Nephron (organoid): Measurements from ENCODE around the gene FAM229A.

Experiments
- H3K27ac Mint-ChIP-seq, 3 experiments: 2 replicates each; pipeline ENCODE4 v1.8.0; 2020; ENCODE audit warnings: mixed read lengths in 3 of 3, mild to moderate bottlenecking in 2 of 3, moderate library complexity in 1 of 3
- H3K27me3 Mint-ChIP-seq: 2 replicates; pipeline ENCODE4 v1.8.0; 2021; ENCODE audit warnings: low read depth, mild to moderate bottlenecking, moderate library complexity, mixed read lengths
- H3K36me3 Mint-ChIP-seq: 2 replicates; pipeline ENCODE4 v1.8.0; 2020; ENCODE audit warnings: low read depth, mixed read lengths
- H3K4me1 Mint-ChIP-seq: 2 replicates; pipeline ENCODE4 v1.8.0; 2020; ENCODE audit warnings: mixed read lengths
- H3K4me3 Mint-ChIP-seq, 3 experiments: 2 replicates each; pipeline ENCODE4 v1.8.0; 2020; ENCODE audit warnings: mild to moderate bottlenecking in 3 of 3, mixed read lengths in 3 of 3, moderate library complexity in 2 of 3
- H3K9me3 Mint-ChIP-seq: 2 replicates; pipeline ENCODE4 v1.8.0; 2020; ENCODE audit warnings: mixed read lengths
- TF ChIP-seq, protein P1 (sequence below), 3 experiments: fragments of 200-600 bp; sonication (generic); IDR thresholded peaks; one replicate each; pipeline ENCODE4 v1.5.0; 2021; ENCODE audit warnings: antibody characterized with exemption in 3 of 3; ENCODE audit not compliant: unreplicated experiment in 3 of 3

Gene FAM229A

DNA sequence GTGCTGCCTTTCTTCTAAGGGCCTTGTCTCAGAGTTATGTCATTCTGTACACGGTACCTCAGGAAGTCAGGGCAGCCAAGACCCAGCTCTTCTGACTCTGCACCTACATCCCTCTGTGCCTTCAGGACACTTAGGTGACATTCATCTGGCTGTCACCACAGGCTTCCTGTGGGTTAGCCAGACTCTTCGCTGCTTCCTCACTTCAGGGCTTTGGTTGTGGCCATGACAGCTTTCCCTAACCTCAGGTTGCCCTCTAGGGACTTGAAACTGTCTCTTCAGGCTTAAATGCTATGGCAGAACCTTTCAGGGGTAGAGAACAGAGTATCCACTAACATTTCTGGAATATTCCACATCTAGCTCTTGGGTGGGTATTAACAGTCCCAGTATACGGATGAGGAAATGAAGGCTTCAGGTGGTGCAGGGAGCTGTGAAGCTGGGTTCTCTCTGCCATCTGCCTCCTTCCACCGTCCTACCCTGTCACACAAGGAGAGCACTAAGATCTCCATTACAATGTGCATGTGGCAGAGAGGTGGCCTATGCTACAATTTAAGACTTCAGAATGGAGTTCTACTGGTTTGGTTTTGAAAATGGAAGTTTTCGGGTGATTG, 10.0 kb upstream of the FAM229A start:
- Mint-ChIP-seq H3K4me1 (no peaks in the 10 kb centered on the region), H3K27ac (no peak overlapping the region), H3K27me3 (no peaks in the 10 kb centered on the region), H3K36me3 (peaks cover 57% of the 10 kb centered on the region), H3K4me3 (no peak overlapping the region), H3K9me3 (no peaks in the 10 kb centered on the region)
- TF ChIP-seq, protein P1, sequence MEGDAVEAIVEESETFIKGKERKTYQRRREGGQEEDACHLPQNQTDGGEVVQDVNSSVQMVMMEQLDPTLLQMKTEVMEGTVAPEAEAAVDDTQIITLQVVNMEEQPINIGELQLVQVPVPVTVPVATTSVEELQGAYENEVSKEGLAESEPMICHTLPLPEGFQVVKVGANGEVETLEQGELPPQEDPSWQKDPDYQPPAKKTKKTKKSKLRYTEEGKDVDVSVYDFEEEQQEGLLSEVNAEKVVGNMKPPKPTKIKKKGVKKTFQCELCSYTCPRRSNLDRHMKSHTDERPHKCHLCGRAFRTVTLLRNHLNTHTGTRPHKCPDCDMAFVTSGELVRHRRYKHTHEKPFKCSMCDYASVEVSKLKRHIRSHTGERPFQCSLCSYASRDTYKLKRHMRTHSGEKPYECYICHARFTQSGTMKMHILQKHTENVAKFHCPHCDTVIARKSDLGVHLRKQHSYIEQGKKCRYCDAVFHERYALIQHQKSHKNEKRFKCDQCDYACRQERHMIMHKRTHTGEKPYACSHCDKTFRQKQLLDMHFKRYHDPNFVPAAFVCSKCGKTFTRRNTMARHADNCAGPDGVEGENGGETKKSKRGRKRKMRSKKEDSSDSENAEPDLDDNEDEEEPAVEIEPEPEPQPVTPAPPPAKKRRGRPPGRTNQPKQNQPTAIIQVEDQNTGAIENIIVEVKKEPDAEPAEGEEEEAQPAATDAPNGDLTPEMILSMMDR (IDR thresholded peaks at IDR 0.05; ENCODE audit: unreplicated experiment in 3 of 3), result no peak

DNA sequence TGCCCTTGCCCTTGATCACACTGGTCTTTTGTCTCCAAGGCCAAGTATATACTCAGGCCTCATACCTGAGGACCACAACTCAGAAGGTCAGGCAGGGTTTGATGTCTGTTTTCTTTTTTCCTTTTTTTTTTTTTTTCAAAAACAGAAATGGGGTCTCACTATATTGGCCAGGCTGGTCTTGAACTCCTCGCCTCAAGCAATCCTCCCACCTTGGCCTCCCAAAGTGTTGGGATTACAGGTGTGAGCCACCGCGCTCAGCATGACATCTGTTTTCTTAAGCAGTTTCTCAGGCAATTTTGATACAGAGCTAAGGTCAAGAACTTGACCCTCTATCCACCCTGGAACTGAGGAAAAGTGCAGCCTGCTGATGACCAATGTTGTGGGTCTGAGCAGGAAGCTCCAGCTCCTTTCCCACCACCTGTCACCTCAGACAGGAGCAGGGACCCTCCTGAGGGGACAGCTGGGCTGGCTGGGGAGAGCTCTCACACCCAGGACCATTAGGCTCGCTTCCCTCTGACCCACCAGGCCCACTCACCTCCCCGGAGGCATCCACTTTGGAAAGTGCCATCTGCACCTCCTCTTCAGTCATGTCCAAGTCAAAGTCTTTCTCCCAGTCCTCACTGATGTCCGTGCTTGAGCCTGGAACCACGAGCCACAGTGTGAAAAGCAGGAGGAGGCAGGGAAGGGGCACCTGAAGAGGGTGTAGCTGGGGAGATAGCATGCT, 5.8 kb upstream of the FAM229A start:
- Mint-ChIP-seq H3K4me1 (no peaks in the 10 kb centered on the region), H3K36me3 (peaks cover 66% of the 10 kb centered on the region), H3K4me3 (no peak overlapping the region), H3K27ac (no peak overlapping the region), H3K27me3 (no peaks in the 10 kb centered on the region), H3K9me3 (no peaks in the 10 kb centered on the region)
- TF ChIP-seq, protein P1 (IDR thresholded peaks at IDR 0.05; ENCODE audit: unreplicated experiment in 3 of 3), result no peak

DNA sequence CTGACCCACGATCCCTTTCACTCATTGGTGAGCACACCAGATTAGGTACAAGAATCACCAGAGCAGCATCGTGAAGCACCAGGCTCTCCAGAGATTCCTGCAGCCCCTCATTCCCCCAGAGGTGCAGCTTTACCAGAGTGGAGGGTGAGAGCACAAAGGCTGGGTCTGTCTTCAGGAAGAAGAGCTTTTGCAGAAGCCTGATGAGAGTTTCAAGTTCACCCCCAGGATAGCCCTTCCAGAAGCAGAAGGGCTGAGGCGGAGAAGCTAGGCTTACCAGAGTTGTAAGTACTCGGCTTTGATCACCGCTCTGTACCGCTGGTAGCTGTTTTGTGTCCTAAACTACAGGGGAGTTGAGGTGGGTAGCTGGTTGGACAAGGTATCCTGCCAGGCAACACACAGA, 3.2 kb upstream of the FAM229A start:
- Mint-ChIP-seq H3K36me3 (peaks cover 60% of the 10 kb centered on the region), H3K27me3 (peaks cover 5% of the 10 kb centered on the region), H3K4me3 (no peak overlapping the region), H3K9me3 (no peaks in the 10 kb centered on the region), H3K4me1 (peaks cover 12% of the 10 kb centered on the region), H3K27ac (peak overlapping the region in 1 of 3 experiments; percentile 8)
- TF ChIP-seq, protein P1 (IDR thresholded peaks at IDR 0.05; ENCODE audit: unreplicated experiment in 3 of 3), result no peak

DNA sequence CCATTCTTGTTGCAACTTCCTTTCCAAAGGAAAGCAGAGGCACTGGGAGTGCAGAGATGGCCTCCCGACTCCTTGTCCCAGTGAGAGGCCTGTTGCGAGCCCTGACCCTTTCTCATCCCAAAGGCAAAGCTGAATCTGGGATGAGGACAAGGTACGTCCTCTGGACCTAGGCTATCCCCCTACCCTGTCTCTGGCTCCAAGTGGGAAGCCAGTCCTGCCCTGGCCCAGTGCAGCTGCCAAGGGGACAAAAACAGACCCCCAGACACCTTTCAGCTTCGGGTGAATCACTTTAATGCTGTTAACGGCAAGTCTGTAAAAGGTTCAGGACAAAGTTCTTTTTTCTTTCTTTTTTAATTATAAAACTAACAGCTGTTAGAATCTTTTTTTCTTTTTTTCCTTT, 2.6 kb upstream of the FAM229A start:
- Mint-ChIP-seq H3K27ac (no peak overlapping the region), H3K4me1 (peaks cover 13% of the 10 kb centered on the region), H3K4me3 (no peak overlapping the region), H3K27me3 (peaks cover 5% of the 10 kb centered on the region), H3K9me3 (no peaks in the 10 kb centered on the region), H3K36me3 (peaks cover 60% of the 10 kb centered on the region)
- TF ChIP-seq, protein P1 (IDR thresholded peaks at IDR 0.05; ENCODE audit: unreplicated experiment in 3 of 3), result no peak

DNA sequence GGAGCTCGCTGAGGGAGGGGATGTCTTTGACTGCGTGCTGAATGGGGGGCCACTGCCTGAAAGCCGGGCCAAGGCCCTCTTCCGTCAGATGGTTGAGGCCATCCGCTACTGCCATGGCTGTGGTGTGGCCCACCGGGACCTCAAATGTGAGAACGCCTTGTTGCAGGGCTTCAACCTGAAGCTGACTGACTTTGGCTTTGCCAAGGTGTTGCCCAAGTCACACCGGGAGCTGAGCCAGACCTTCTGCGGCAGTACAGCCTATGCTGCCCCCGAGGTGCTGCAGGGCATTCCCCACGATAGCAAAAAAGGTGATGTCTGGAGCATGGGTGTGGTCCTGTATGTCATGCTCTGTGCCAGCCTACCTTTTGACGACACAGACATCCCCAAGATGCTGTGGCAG, 1.4 kb upstream of the FAM229A start:
- TF ChIP-seq, protein P1 (IDR thresholded peaks at IDR 0.05; ENCODE audit: unreplicated experiment in 3 of 3), result no peak
- Mint-ChIP-seq H3K9me3 (no peaks in the 10 kb centered on the region), H3K27ac (no peak overlapping the region), H3K4me3 (peak overlapping the region in 2 of 3 experiments; percentile 10 to 22), H3K36me3 (peaks cover 55% of the 10 kb centered on the region), H3K4me1 (peaks cover 17% of the 10 kb centered on the region), H3K27me3 (peaks cover 8% of the 10 kb centered on the region)
